HG02970 (cell line): Measurements from ENCODE around the gene PIM3.

Experiments
- ATAC-seq: cut with Tn5 transposase; IDR thresholded peaks from one replicate; pipeline ENCODE4 v1.9.1; 2021; ENCODE audit warnings: mild to moderate bottlenecking, moderate library complexity, moderate number of reproducible peaks; ENCODE audit not compliant: unreplicated experiment, low FRiP score

Gene PIM3

GRCh38 chr22:49999063-49999945 lies 38.7 kb downstream of the PIM3 start:
- no peak for ATAC-seq

- ATAC-seq: no peak
Observed at GRCh38 chr22:49999946-50000586, 39.5 kb downstream of the PIM3 start.

- no peak for ATAC-seq
Observed at GRCh38 chr22:50000587-50001387, 40.2 kb downstream of the PIM3 start.

DNA sequence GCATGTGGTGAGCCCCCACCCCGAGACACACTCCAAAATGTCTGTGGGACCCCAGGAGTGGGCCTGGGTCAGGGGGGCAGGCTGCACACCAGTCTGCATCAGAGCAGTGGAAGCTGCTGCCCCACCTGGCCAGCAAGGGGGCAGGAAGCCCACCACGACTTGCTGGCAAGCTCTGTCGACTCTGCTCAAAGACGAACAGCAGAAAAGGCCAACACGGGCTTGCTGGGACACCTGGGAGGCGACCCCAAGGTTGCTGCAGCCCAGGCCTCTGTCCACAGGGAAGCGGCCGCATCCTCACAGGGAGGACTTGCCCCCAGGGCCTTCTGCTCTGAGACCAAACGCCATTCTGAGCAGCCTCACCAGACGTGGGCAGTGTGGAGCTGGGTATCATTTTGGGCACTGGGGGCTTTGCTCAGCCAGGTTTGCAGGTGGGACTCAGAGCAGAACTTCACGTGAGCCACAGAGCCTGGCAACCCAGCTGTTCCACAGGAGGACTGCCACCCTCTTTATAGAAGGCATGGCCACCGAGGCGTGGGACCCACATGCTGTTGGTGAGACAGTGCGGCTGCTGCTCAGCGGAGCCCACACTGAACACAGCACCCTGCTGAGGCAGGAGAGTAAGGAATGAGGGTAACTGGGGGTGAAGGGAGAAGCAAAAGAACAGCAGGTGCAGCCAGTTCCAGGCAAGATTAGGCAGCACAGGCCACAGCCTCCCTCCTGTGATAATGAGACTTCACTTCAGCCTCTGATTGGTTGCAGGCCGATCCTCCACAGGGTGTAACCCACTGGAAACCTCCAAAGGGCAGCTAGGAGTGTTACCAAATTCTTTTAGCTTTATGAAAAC lies 41.0 kb downstream of the PIM3 start:
- ATAC-seq: no peak

DNA sequence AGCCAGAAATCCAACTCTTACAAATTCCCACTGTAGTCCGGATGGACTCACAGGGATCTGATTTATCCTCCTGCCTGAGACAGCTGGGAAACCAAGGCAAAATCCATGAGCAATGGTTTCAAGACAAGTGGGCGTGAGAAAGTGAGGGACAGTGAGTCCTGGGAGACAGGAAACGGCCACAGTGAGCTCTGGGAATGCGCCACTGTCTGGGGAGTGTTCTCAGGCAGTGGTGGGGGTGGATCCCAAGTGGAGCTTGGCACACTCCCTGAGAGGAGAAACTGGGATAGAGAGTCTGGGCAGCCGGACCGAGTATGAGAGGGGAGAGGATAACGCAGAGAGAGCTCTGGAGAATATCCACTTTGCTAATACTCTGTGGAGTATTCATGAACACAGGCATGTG lies 42.2 kb downstream of the PIM3 start:
- ATAC-seq: no peak

- no peak for ATAC-seq
Observed at GRCh38 chr22:50004918-50005317, 44.3 kb downstream of the PIM3 start.

DNA sequence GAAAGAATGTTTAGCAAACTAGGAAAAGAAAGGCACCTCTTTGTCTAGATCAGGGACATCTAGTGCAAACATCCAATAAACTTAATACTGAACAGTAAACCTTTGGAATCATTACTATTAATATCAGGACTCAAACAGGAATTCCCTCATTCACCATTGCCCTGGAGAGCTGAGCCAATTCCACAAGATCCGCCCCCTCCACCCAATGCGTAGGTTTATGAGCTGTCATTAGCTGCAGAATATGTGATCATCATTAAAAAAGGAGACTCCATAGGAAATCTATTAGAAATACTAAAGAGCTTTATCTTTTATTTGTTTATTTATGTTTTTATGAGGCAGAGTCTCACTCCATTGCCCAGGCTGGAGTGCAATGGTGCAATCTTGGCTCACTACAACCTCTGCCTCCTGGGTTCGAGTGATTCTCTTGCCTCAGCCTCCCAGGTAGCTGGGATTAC lies 46.5 kb downstream of the PIM3 start:
- no peak for ATAC-seq

DNA sequence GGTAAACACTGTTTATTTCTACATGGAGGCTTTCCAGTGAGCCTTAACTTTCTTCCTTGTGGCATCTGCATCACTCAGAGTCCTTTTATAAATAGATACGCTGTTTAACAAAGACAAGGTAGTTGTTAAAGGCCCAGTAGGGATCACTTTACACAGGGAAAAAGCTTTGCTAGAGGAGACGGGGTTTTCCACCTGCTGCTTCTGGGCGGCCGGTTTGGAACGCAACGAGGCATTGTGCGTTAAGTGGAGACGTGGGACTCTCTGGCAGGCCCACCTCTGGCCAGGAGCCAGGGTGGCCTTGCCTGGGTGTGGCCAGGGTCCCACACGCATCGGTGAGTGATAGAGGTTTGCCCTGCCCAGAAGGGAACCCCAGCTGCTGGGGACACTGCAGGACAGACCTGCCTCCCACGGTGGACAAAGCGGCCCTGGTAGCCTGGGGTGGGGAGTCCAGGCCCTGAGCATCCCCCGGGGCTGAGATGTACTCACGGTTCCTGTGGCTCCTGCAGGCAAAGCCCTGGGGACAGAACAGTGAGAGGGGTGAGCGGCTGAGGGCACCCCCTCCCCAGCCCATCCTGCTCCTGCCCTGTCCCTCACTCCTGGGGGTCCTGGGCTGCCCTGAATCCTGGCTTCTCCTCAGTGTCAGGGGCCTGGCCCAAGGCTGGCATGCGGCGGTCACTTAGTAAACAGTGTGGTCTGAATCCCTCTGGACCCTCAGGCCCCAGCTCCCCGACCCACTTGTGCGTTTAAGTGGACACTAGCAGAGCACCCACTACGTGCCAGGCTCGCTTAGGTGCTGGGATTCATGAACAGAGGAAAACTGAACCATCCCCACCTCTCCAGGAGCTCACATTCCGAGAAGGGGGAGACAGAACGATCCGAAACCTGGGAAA lies 47.8 kb downstream of the PIM3 start:
- ATAC-seq: no peak

- ATAC-seq: no peak
Observed at GRCh38 chr22:50009251-50009650, 48.7 kb downstream of the PIM3 start.

DNA sequence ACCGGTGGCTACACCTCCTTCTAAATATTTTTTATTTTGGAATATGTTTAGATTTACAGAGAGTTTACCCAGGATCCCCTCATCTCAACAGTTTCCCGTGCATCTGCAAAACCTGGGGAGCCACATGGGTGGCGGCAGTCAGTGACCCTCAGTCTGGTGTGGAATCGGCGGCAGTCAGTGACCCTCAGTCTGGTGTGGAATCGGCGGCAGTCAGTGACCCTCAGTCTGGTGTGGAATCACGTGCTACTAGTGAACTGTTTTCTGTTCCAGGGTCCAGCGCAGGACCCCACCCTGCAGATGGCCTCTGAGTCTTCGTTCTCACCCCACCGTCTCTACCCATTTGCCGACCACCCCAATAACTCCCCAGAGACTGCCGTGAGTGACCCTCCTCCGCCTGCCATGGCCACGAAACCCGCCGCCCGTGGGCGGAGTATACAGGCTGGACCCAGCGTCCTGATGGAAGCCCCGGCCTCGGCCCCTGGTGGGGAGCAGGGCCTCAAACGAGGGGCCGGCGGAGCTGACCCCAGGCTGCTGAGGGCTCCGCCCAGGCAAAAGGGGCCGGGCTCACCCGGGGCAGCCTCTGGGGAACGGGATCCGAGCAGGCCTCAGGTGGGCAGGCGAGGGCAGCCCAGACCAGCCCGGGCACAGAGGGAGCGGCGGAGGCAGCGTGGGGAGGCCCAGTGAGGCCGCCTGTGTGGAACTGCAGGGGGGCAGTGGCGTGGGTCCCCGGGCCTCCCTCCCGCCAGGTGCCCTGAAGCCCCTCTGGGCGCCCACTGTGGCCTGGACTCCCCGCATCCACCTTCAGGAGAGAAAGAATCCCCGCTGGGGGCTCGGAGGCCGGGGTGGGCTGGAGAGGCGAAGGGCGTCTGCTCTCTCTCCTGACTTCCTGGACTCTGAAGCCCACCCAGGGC lies 49.4 kb downstream of the PIM3 start:
- ATAC-seq: no peak

GRCh38 chr22:50010676-50011446 lies 50.3 kb downstream of the PIM3 start:
- ATAC-seq: no peak

GRCh38 chr22:50011447-50012210 lies 51.1 kb downstream of the PIM3 start:
- ATAC-seq: no peak

- ATAC-seq: no peak
Observed at GRCh38 chr22:50012211-50013181, 51.9 kb downstream of the PIM3 start, which contains the start of gene IL17REL. TSS of gene IL17REL (minus strand) at chr22:50012765. CDS start at chr22:50012646, 119 bp downstream.
